Karpas-422 (cell line): ENCODE data around the gene GNG7. TPM values are rescaled to one million over a fixed set of nuclear protein-coding genes. Genes with fewer than 3 reads are reported as not detected.
"Not testable (repeated sequence)": the region's sequence is repeated elsewhere in the genome, so short reads cannot be mapped to it uniquely, and the experiment has no call there.

Experiments used
- DNase-seq: peaks from one replicate; pipeline ENCODE4 v3.0.0-alpha.2; 2015
- H2AFZ ChIP-seq: fragments of 200-600 bp; sonication (generic); 2 replicates; pipeline ENCODE4 v1.6.1; 2014; ENCODE audit warnings: antibody characterized with exemption, low read length, mixed read lengths
- H3K27ac ChIP-seq: fragments of 200-600 bp; sonication (generic); 2 replicates; pipeline ENCODE4 v1.5.1; 2014; ENCODE audit warnings: mild to moderate bottlenecking, low read length, moderate library complexity
- H3K27me3 ChIP-seq: fragments of 200-600 bp; sonication (generic); 2 replicates; pipeline ENCODE4 v1.6.1; 2014; ENCODE audit warnings: low read length, mixed read lengths
- H3K36me3 ChIP-seq: fragments of 200-600 bp; sonication (generic); 2 replicates; pipeline ENCODE4 v1.6.1; 2014; ENCODE audit warnings: low read length, mixed read lengths; ENCODE audit not compliant: insufficient read depth
- H3K4me1 ChIP-seq: fragments of 200-600 bp; sonication (generic); 2 replicates; pipeline ENCODE4 v1.6.1; 2014; ENCODE audit warnings: mild to moderate bottlenecking, low read length, mixed read lengths
- H3K4me2 ChIP-seq: fragments of 200-600 bp; sonication (generic); 2 replicates; pipeline ENCODE4 v1.6.1; 2014; ENCODE audit warnings: low read length, low read depth, mild to moderate bottlenecking; ENCODE audit not compliant: poor library complexity, severe bottlenecking
- H3K4me3 ChIP-seq: fragments of 200-600 bp; sonication (generic); 2 replicates; pipeline ENCODE4 v1.5.1; 2014; ENCODE audit warnings: mild to moderate bottlenecking, antibody characterized with exemption, low read length, mixed read lengths
- H3K79me2 ChIP-seq: fragments of 200-600 bp; sonication (generic); 2 replicates; pipeline ENCODE4 v1.6.1; 2014; ENCODE audit warnings: mild to moderate bottlenecking, low read length, mixed read lengths
- H3K9ac ChIP-seq: fragments of 200-600 bp; sonication (generic); 2 replicates; pipeline ENCODE4 v1.6.0; 2014; ENCODE audit warnings: low read length
- H3K9me2 ChIP-seq: fragments of 200-600 bp; sonication (generic), shearing (Covaris generic); replicated peaks from 2 replicates; pipeline ENCODE4 v1.6.0; 2014; ENCODE audit warnings: mild to moderate bottlenecking, low read length, moderate library complexity; ENCODE audit not compliant: insufficient read depth
- H3K9me3 ChIP-seq: fragments of 300-700, 200-600 bp; sonication (generic); 2 replicates; pipeline ENCODE4 v1.6.1; 2014; ENCODE audit warnings: low read length, mixed read lengths
- H4K20me1 ChIP-seq: fragments of 200-600 bp; sonication (generic); 2 replicates; pipeline ENCODE4 v1.6.1; 2014; ENCODE audit warnings: mild to moderate bottlenecking, antibody characterized with exemption, low read length, low read depth; ENCODE audit not compliant: insufficient read depth
- total RNA-seq: library from RNA; depleted of rRNA; stranded (reverse); fragments of >200 nt; shearing (Covaris generic); gene quantifications from 2 replicates; pipeline ENCODE4 v1.2.3, GENCODE V29; 2014; ENCODE audit warnings: low replicate concordance

The GNG7 gene
- total RNA-seq, 1 experiment from 2014 or later = 0.19 TPM

DNA sequence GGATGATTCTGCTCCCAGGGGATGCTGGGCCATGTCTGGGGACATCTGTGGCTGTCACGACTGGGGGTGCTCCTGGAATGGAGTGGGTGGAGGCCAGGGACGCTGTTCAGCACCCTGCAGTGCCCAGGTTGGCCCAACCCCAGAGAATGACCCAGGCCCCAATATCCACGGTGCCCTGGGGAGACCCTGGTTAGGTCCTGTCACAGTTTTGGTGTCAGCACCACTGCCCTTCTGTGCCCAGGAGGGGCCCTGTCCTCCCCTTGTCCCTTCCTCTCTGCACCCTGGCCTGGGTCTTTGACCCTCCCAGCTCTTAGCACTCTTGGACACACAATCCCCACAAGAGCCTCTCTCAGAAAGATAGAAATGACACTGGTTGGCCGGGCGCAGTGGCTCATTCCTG is 141.3 kb downstream of the GNG7 start:
- H4K20me1 ChIP-seq = no peaks in the 10 kb centered on the region
- H2AFZ ChIP-seq = no peak overlapping the region
- H3K4me1 ChIP-seq = peaks cover 15% of the 10 kb centered on the region
- no peaks in the 10 kb centered on the region for H3K36me3 ChIP-seq
- H3K79me2 ChIP-seq = no peaks in the 10 kb centered on the region
- H3K4me2 ChIP-seq = no peak overlapping the region
- no peaks in the 10 kb centered on the region for H3K9me3 ChIP-seq
- H3K9ac ChIP-seq = no peak overlapping the region
- no peaks in the 10 kb centered on the region for H3K27me3 ChIP-seq
- H3K27ac ChIP-seq = no peak overlapping the region
- DNase-seq = no peak
- no peaks in the 10 kb centered on the region for H3K9me2 ChIP-seq
- no peak overlapping the region for H3K4me3 ChIP-seq

GRCh38 chr19:2560369-2560768 is 142.1 kb downstream of the GNG7 start:
- no peaks in the 10 kb centered on the region for H3K27me3 ChIP-seq
- H3K9ac ChIP-seq = no peak overlapping the region
- no peaks in the 10 kb centered on the region for H3K9me3 ChIP-seq
- peaks cover 15% of the 10 kb centered on the region for H3K4me1 ChIP-seq
- H2AFZ ChIP-seq = no peak overlapping the region
- H3K36me3 ChIP-seq = no peaks in the 10 kb centered on the region
- H3K27ac ChIP-seq = no peak overlapping the region
- no peak overlapping the region for H3K4me3 ChIP-seq
- DNase-seq = no peak
- no peaks in the 10 kb centered on the region for H4K20me1 ChIP-seq
- H3K79me2 ChIP-seq = no peaks in the 10 kb centered on the region
- H3K4me2 ChIP-seq = no peak overlapping the region
- H3K9me2 ChIP-seq = no peaks in the 10 kb centered on the region

DNA sequence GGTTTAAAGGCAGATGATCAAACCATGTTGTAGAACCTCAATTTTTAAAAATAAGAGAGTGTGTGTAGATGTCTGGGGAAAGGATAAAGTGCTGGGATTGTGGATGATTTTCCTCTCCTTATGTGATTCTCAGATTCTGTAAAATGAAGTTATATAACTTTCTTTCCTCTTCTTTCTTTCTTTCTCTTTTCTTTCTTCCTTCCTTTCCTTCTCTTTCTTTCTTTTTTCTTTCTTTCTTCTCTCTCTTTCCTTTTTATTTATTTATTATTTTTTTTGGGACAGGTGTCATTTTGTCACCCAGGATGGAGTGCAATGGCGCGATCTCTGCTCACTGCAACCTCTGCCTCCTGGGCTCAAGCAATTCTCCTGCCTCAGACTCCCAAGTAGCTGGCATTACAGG is 144.0 kb downstream of the GNG7 start:
- Histone ChIP-seq H3K27ac (no peak overlapping the region), H3K4me2 (no peak overlapping the region), H3K36me3 (no peaks in the 10 kb centered on the region), H3K4me1 (peaks cover 9% of the 10 kb centered on the region), H3K79me2 (no peaks in the 10 kb centered on the region), H3K9ac (no peak overlapping the region), H3K27me3 (no peaks in the 10 kb centered on the region), H3K4me3 (no peak overlapping the region), H3K9me3 (no peaks in the 10 kb centered on the region), H2AFZ (no peak overlapping the region), H4K20me1 (no peaks in the 10 kb centered on the region), H3K9me2 (no peaks in the 10 kb centered on the region)
- DNase-seq = no peak

DNA sequence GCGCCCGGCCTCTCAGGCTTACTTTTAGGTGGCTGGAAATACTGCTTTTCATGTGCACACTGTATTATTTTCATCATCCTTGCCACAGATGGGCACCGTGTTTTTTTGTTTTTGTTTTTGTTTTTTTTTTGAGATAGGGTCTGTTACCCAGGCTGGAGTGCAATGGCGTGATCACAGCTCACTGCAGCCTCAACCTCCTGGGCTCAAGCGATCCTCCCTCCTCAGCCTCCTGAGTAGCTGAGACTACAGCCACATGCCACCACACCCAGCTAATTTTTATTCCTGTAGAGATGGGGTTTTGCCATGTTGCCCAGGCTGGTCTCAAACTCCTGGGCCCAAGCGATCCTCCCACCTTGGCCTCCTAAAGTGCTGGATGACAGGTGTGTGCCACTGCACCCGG is 144.4 kb downstream of the GNG7 start:
- H3K4me2 ChIP-seq, H3K4me1 ChIP-seq, H2AFZ ChIP-seq, H3K9ac ChIP-seq, H3K9me3 ChIP-seq, H3K36me3 ChIP-seq, DNase-seq, H3K79me2 ChIP-seq, H3K4me3 ChIP-seq, H3K27ac ChIP-seq, H4K20me1 ChIP-seq, H3K27me3 ChIP-seq, H3K9me2 ChIP-seq: not testable (repeated sequence)

GRCh38 chr19:2557093-2557440 is 145.4 kb downstream of the GNG7 start:
- H3K36me3 ChIP-seq = no peaks in the 10 kb centered on the region
- no peaks in the 10 kb centered on the region for H4K20me1 ChIP-seq
- H2AFZ ChIP-seq = no peak overlapping the region
- H3K9ac ChIP-seq = no peak overlapping the region
- DNase-seq = no peak
- no peaks in the 10 kb centered on the region for H3K79me2 ChIP-seq
- H3K4me2 ChIP-seq = no peak overlapping the region
- no peaks in the 10 kb centered on the region for H3K27me3 ChIP-seq
- no peak overlapping the region for H3K4me3 ChIP-seq
- H3K9me2 ChIP-seq = no peaks in the 10 kb centered on the region
- H3K27ac ChIP-seq = no peak overlapping the region
- H3K9me3 ChIP-seq = no peaks in the 10 kb centered on the region
- peaks cover 12% of the 10 kb centered on the region for H3K4me1 ChIP-seq

- H2AFZ ChIP-seq = no peak overlapping the region
- no peak overlapping the region for H3K4me3 ChIP-seq
- no peak overlapping the region for H3K27ac ChIP-seq
- H3K27me3 ChIP-seq = no peaks in the 10 kb centered on the region
- H3K79me2 ChIP-seq = no peaks in the 10 kb centered on the region
- H3K4me1 ChIP-seq = peaks cover 8% of the 10 kb centered on the region
- no peak overlapping the region for H3K4me2 ChIP-seq
- H4K20me1 ChIP-seq = no peaks in the 10 kb centered on the region
- no peaks in the 10 kb centered on the region for H3K36me3 ChIP-seq
- DNase-seq = no peak
- H3K9me2 ChIP-seq = no peaks in the 10 kb centered on the region
- H3K9ac ChIP-seq = no peak overlapping the region
- no peaks in the 10 kb centered on the region for H3K9me3 ChIP-seq
These were observed 146.0 kb downstream of the GNG7 start for GRCh38 chr19:2556221-2557092.

DNA sequence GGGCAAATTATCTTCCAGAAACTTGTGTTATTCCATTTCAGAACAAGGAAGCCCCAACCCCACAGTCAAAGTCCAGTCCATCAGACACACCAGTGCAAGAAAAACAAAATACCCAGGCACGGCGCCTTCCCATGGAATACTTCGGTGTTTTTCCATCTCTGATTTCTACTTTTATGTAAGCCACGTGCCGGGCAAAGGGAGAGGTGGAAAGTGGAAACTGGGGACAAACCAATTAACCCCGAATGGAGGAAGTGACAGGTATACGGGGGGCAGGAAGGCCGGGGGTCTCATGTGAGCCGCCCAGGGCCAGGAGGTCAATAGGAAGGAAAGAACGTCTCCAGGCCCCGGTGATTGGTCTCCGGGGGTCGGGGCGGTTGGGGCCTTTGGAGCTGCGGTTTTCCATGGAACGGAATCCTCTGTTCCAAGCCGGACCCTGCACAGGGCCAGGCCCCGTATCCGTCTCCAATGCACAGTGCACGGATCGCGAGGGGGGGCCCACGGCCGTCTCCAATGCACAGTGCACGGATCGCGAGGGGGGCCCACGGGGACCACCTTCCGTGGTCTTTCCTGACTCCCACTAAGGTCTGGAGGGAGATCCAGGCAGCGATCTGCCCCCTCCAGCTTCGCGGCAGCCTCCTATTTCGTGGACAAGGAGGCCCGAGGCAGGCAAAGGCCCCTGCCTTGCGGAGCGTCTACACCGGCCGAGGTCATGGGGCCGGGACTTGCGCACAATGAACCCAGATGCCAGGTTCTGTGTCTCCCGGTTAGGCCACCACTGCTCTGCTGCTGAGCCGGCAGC is 146.9 kb downstream of the GNG7 start:
- peaks cover 8% of the 10 kb centered on the region for H3K4me1 ChIP-seq
- no peak for DNase-seq
- no peak overlapping the region for H3K9ac ChIP-seq
- no peaks in the 10 kb centered on the region for H3K27me3 ChIP-seq
- no peak overlapping the region for H3K4me2 ChIP-seq
- no peaks in the 10 kb centered on the region for H3K79me2 ChIP-seq
- H2AFZ ChIP-seq = no peak overlapping the region
- H3K9me3 ChIP-seq = no peaks in the 10 kb centered on the region
- H3K27ac ChIP-seq = no peak overlapping the region
- no peaks in the 10 kb centered on the region for H3K9me2 ChIP-seq
- H3K36me3 ChIP-seq = no peaks in the 10 kb centered on the region
- H3K4me3 ChIP-seq = no peak overlapping the region
- H4K20me1 ChIP-seq = no peaks in the 10 kb centered on the region

DNA sequence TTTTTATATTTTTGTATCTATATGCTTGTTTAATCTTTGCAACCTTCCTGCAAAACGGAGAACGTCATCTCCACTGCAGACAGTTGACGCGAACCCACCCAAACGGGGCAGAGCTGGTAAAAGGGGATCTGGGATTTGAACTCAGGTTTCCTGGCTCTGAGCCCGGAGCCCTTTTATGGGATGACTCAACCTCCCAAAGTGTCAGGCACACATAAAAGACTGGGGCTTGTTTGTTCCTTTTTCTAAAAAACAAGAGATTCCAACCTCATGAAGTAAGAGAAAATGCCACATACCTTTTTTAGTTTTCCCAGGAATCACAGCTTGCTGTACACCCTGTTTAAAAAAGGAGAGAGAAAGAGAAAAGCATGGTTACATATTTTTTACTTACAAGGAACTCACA is 147.6 kb downstream of the GNG7 start:
- Histone ChIP-seq H3K9ac (no peak overlapping the region), H2AFZ (no peak overlapping the region), H3K79me2 (no peaks in the 10 kb centered on the region), H3K36me3 (no peaks in the 10 kb centered on the region), H3K27ac (no peak overlapping the region), H3K4me3 (no peak overlapping the region), H3K9me2 (no peaks in the 10 kb centered on the region), H4K20me1 (no peaks in the 10 kb centered on the region), H3K4me2 (no peak overlapping the region), H3K9me3 (no peaks in the 10 kb centered on the region), H3K27me3 (no peaks in the 10 kb centered on the region), H3K4me1 (peaks cover 8% of the 10 kb centered on the region)
- no peak for DNase-seq
